Measurements from ENCODE around the gene MAGEB6.
"Not testable (repeated sequence)": the region's sequence is repeated elsewhere in the genome, so short reads cannot be mapped to it uniquely, and the experiment has no call there.

The MAGEB6 gene, protein sequence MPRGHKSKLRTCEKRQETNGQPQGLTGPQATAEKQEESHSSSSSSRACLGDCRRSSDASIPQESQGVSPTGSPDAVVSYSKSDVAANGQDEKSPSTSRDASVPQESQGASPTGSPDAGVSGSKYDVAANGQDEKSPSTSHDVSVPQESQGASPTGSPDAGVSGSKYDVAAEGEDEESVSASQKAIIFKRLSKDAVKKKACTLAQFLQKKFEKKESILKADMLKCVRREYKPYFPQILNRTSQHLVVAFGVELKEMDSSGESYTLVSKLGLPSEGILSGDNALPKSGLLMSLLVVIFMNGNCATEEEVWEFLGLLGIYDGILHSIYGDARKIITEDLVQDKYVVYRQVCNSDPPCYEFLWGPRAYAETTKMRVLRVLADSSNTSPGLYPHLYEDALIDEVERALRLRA

DNA sequence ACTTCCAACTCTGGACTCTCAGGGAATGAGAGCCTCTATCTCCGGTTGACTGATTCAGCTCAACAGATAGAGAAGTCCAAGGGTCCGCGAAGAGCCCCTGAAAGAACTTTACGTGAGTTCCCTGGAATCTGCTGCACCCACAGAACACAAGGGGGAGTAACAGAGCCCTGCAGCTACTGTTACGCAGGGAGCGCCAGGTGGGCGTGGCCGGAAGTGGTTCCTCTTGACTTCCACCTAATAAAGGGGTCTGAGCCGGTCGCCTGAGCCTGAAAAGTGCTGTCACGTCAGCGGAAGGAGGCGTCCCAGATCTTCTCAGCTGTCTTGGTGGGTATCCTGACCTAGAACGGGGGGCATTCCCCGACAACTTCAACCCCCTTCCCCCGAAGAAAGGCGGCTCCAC, at the start of gene MAGEB6:
Gene MAGEB6 (plus strand): TSS at position 237 of the 400 bp plus-strand sequence. CDS start 1,407 bp downstream, outside the sequence.
- TF ChIP-seq, protein P1, sequence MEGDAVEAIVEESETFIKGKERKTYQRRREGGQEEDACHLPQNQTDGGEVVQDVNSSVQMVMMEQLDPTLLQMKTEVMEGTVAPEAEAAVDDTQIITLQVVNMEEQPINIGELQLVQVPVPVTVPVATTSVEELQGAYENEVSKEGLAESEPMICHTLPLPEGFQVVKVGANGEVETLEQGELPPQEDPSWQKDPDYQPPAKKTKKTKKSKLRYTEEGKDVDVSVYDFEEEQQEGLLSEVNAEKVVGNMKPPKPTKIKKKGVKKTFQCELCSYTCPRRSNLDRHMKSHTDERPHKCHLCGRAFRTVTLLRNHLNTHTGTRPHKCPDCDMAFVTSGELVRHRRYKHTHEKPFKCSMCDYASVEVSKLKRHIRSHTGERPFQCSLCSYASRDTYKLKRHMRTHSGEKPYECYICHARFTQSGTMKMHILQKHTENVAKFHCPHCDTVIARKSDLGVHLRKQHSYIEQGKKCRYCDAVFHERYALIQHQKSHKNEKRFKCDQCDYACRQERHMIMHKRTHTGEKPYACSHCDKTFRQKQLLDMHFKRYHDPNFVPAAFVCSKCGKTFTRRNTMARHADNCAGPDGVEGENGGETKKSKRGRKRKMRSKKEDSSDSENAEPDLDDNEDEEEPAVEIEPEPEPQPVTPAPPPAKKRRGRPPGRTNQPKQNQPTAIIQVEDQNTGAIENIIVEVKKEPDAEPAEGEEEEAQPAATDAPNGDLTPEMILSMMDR (IDR thresholded peaks at IDR 0.05; ENCODE audit: insufficient read depth, low read depth, low read length, missing control alignments) = no peak
- H3K4me3 ChIP-seq (ENCODE audit: low read length) = no peak within 1 kb of the TSS
- DNase-seq (ENCODE audit: low read depth) = no peak

GRCh38 chrX:26146024-26146423, 46.2 kb upstream of the MAGEB6 start:
- DNase-seq (ENCODE audit: low read depth) = peak; percentile 0
- TF ChIP-seq, protein P1 (IDR thresholded peaks at IDR 0.05; ENCODE audit: insufficient read depth, low read depth, low read length, missing control alignments) = no peak
- no peak overlapping the region for H3K4me3 ChIP-seq (ENCODE audit: low read length)

GRCh38 chrX:26160301-26160700, 31.9 kb upstream of the MAGEB6 start, which contains the start of gene MAGEB6B:
Gene MAGEB6B, plus strand, starts transcription at chrX:26160601. Its CDS starts 0 bp downstream, at chrX:26160601.
- H3K4me3 ChIP-seq (ENCODE audit: low read length) = no peak within 1 kb of the TSS
- TF ChIP-seq, protein P1 (IDR thresholded peaks at IDR 0.05; ENCODE audit: insufficient read depth, low read depth, low read length, missing control alignments) = no peak
- DNase-seq (ENCODE audit: low read depth) = no peak

DNA sequence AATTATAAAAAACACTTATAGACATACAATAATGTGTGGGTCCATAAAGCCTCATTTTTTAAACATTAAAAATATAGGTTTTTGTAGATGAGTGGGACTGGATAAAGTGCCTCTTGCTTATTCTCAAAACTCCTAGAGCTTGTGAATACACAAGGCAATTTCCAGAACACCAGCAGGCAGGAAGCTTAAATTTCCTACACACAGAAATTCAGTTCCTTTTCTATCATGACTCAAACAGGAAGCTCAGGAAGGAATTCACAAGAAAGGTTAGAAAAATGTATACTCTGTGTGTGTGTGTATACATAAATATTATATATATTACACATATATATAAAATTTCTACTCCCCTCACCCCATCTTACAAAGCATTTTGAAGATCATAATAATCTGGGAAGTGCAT, 11.3 kb downstream of the MAGEB6 start:
- no peak overlapping the region for H3K4me3 ChIP-seq (ENCODE audit: low read length)
- no peak for DNase-seq (ENCODE audit: low read depth)
- TF ChIP-seq, protein P1 (IDR thresholded peaks at IDR 0.05; ENCODE audit: insufficient read depth, low read depth, low read length, missing control alignments) = no peak

DNA sequence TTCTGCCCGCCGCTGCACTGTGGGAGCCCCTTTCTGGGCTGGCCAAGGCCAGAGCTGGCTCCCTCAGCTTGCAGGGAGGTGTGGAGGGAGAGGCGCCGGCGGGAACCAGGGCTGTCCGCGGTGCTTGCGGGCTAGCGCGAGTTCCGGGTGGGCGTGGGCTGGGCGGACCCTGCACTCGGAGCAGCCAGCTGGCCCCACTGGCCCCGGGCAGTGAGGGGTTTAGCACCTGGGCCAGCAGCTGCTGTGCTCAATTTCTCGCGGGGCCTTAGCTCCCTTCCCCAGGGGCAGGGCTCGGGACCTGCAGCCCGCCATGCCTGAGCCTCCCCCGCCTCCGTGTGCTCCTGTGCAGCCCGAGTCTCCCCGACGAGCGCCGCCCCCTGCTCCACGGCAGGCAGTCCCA, 12.5 kb downstream of the MAGEB6 start:
- not testable (repeated sequence) for H3K4me3 ChIP-seq (ENCODE audit: low read length); DNase-seq (ENCODE audit: low read depth)

GRCh38 chrX:26208012-26208411, 15.8 kb downstream of the MAGEB6 start:
- DNase-seq (ENCODE audit: low read depth) = no peak
- TF ChIP-seq, protein P1 (IDR thresholded peaks at IDR 0.05; ENCODE audit: insufficient read depth, low read depth, low read length, missing control alignments) = no peak
- no peak overlapping the region for H3K4me3 ChIP-seq (ENCODE audit: low read length)

DNA sequence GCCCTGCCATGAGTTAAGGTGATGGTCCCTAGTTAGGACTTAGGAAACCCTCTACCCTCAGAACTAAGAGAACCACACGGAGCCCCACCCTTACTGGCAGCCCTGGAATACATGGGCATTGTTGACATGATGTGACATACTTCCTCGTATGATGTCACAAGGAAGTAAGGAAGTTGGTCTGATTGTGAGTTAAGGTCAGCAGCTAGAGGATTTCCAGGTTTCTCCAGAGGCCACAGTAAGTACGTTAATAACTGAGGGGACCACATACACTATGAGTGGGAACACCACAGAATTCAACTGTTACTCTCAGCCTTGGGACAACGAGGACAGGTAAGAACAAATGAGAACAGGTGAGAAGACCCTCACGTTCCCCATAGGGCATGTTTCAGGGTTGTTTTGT, 23.6 kb downstream of the MAGEB6 start, which contains the start of gene MAGEB5:
Gene MAGEB5 (plus strand): TSS at position 301 of the 400 bp plus-strand sequence. CDS start 1,133 bp downstream, outside the sequence.
- TF ChIP-seq, protein P1 (IDR thresholded peaks at IDR 0.05; ENCODE audit: insufficient read depth, low read depth, low read length, missing control alignments) = no peak
- no peak within 1 kb of the TSS for H3K4me3 ChIP-seq (ENCODE audit: low read length)
- no peak for DNase-seq (ENCODE audit: low read depth)

All from epithelial cell of esophagus (primary cell).